CD1c-positive myeloid dendritic cell (primary cell): ENCODE data around the gene LTA.
A peak's percentile ranks its signal among the peaks of the same experiment; 100 is the strongest.

Source experiments
- DNase-seq: peaks from one replicate; pipeline ENCODE4 v3.0.0-alpha.2; 2016; ENCODE audit errors: extremely low spot score

Gene LTA

GRCh38 chr6:31569861-31570536 lies 2.1 kb upstream of the LTA start:
- DNase-seq = no peak

GRCh38 chr6:31573239-31574105 lies 1.4 kb downstream of the LTA start:
- DNase-seq = no peak

- DNase-seq = no peak
Measured at GRCh38 chr6:31574106-31575061, 2.3 kb downstream of the LTA start.

- DNase-seq = peak; percentile 88
Measured at GRCh38 chr6:31575335-31575901, 3.3 kb downstream of the LTA start, which contains the start of gene TNF. Gene TNF, plus strand, starts transcription at chr6:31575565. Its CDS starts 177 bp downstream, at chr6:31575742.

- DNase-seq = no peak
Measured at GRCh38 chr6:31575952-31576685, 4.0 kb downstream of the LTA start.

GRCh38 chr6:31576897-31577578 lies 4.9 kb downstream of the LTA start:
- no peak for DNase-seq

- no peak for DNase-seq
Measured at GRCh38 chr6:31577579-31577966, 5.5 kb downstream of the LTA start.

- no peak for DNase-seq
Measured at GRCh38 chr6:31578184-31579118, 6.4 kb downstream of the LTA start.

- no peak for DNase-seq
Measured at GRCh38 chr6:31579119-31579505, 7.0 kb downstream of the LTA start.

- DNase-seq = no peak
Measured at GRCh38 chr6:31579546-31580437, 7.7 kb downstream of the LTA start.

- DNase-seq = no peak
Measured at GRCh38 chr6:31580438-31580740, 8.3 kb downstream of the LTA start.

- DNase-seq = peak; percentile 89
Measured at GRCh38 chr6:31580807-31581433, 8.8 kb downstream of the LTA start.

- DNase-seq = no peak
Measured at GRCh38 chr6:31581434-31582229, 9.5 kb downstream of the LTA start.

GRCh38 chr6:31582230-31582643 lies 10.1 kb downstream of the LTA start, which contains the start of gene LTB:
Gene LTB, minus strand, starts transcription at chr6:31582424. Its CDS starts 7 bp downstream, at chr6:31582417.
- DNase-seq = no peak

GRCh38 chr6:31585491-31585890 lies 13.4 kb downstream of the LTA start:
- DNase-seq = peak; percentile 27

GRCh38 chr6:31586008-31586407 lies 13.9 kb downstream of the LTA start, which contains the start of gene LST1:
Gene LST1, plus strand, starts transcription at chr6:31586277. Its CDS starts 1,023 bp downstream, at chr6:31587300.
- DNase-seq = peak; percentile 88
